Suppressor macrophage (primary cell): ENCODE results near the gene UGT1A9.
"Not testable (repeated sequence)": the region's sequence is repeated elsewhere in the genome, so short reads cannot be mapped to it uniquely, and the experiment has no call there.

Experiments used
- DNase-seq, 4 experiments: peaks; one replicate each; pipeline ENCODE4 v3.0.0-alpha.2; 2020 to 2022

Gene UGT1A9

GRCh38 chr2:233681521-233682099, 9.9 kb downstream of the UGT1A9 start, which contains the start of gene UGT1A7:
TSS of gene UGT1A7 (plus strand) at chr2:233681901. CDS start at chr2:233681938, 37 bp downstream.
- DNase-seq: no peak

GRCh38 chr2:233684640-233685039, 12.9 kb downstream of the UGT1A9 start:
- no peak for DNase-seq

GRCh38 chr2:233686928-233687327, 15.2 kb downstream of the UGT1A9 start:
- no peak for DNase-seq

- DNase-seq: no peak
These were observed 16.6 kb downstream of the UGT1A9 start for GRCh38 chr2:233688341-233688740.

- DNase-seq: no peak
These were observed 17.3 kb downstream of the UGT1A9 start for GRCh38 chr2:233689031-233689430.

- DNase-seq: no peak
These were observed 17.8 kb downstream of the UGT1A9 start for GRCh38 chr2:233689501-233689900.

GRCh38 chr2:233690444-233690843, 18.7 kb downstream of the UGT1A9 start:
- DNase-seq: no peak

GRCh38 chr2:233691443-233692433, 20.0 kb downstream of the UGT1A9 start:
- DNase-seq: no peak

- no peak for DNase-seq
These were observed 20.9 kb downstream of the UGT1A9 start, which contains the start of gene UGT1A6 for GRCh38 chr2:233692648-233693047. TSS of gene UGT1A6 (plus strand) at chr2:233692890. CDS start at chr2:233693005, 115 bp downstream.

- no peak for DNase-seq
These were observed 22.3 kb downstream of the UGT1A9 start for GRCh38 chr2:233693963-233694362.

- no peak for DNase-seq
These were observed 27.0 kb downstream of the UGT1A9 start for GRCh38 chr2:233698740-233699139.

GRCh38 chr2:233699424-233700027, 27.8 kb downstream of the UGT1A9 start:
- no peak for DNase-seq

GRCh38 chr2:233700028-233700635, 28.4 kb downstream of the UGT1A9 start:
- DNase-seq: peak in 1 of 4 experiments; percentile 1

- not testable (repeated sequence) for DNase-seq
These were observed 29.1 kb downstream of the UGT1A9 start for GRCh38 chr2:233700842-233701241.

GRCh38 chr2:233702238-233702637, 30.5 kb downstream of the UGT1A9 start:
- DNase-seq: no peak

- DNase-seq: no peak
These were observed 34.3 kb downstream of the UGT1A9 start for GRCh38 chr2:233705911-233706506.

- DNase-seq: no peak
These were observed 35.0 kb downstream of the UGT1A9 start for GRCh38 chr2:233706720-233707119.

- DNase-seq: no peak
These were observed 36.4 kb downstream of the UGT1A9 start for GRCh38 chr2:233707940-233708644.

GRCh38 chr2:233708942-233709341, 37.2 kb downstream of the UGT1A9 start:
- DNase-seq: no peak

GRCh38 chr2:233711312-233712008, 39.8 kb downstream of the UGT1A9 start:
- peak; percentile 64 to 87 (median 82) for DNase-seq
